CD4-positive, alpha-beta T cell (primary cell): ENCODE data around the gene DAPK2. TPM values are rescaled to one million over a fixed set of nuclear protein-coding genes. Genes with fewer than 3 reads are reported as not detected.

Experiments used
- ATAC-seq: fragments of 200-7000 bp; cut with Tn5 transposase; one replicate; pipeline ENCODE4 v1.10.0; 2022; ENCODE audit warnings: mild to moderate bottlenecking; ENCODE audit not compliant: poor library complexity
- CTCF ChIA-PET: fragments of 350-600 bp; sonication (Branson Sonifier 250); formaldehyde crosslinking; loops from one replicate; lab custom pipeline; 2021; ENCODE audit warnings: antibody characterized with exemption, inconsistent platforms; lab: Charles Lee
- POLR2A ChIA-PET: fragments of 350-600 bp; sonication (Branson Sonifier 250); formaldehyde crosslinking; loops from one replicate; lab custom pipeline; 2021; ENCODE audit warnings: antibody characterized with exemption, inconsistent platforms; lab: Charles Lee
- DNase-seq, 14 experiments: peaks; one replicate each; pipeline ENCODE4 v3.0.0-alpha.2; 2013 to 2020; ENCODE audit warnings: mixed read lengths in 2 of 14
- H3K27ac ChIP-seq, 2 donors: one replicate each; pipeline versions ENCODE4 v1.5.1 to v1.7.0; 2013; ENCODE audit warnings: low read length in 2 of 2, low read depth in 1 of 2, mild to moderate bottlenecking in 1 of 2
- H3K27me3 ChIP-seq, 2 experiments: 1 replicate in 1 of 2; 2 replicates in 1 of 2; pipeline versions ENCODE4 v1.6.1 to v1.7.0; 2013; ENCODE audit warnings: low read length in 2 of 2, control low read depth in 1 of 2, mild to moderate bottlenecking in 1 of 2, moderate library complexity in 1 of 2; ENCODE audit not compliant: insufficient read depth in 2 of 2, control insufficient read depth in 1 of 2
- H3K36me3 ChIP-seq: one replicate; pipeline ENCODE4 v1.6.1; 2013; ENCODE audit warnings: low read length, control low read depth; ENCODE audit not compliant: insufficient read depth
- H3K4me1 ChIP-seq: one replicate; pipeline ENCODE4 v1.6.1; 2013; ENCODE audit warnings: low read length, control low read depth; ENCODE audit not compliant: insufficient read depth
- H3K4me3 ChIP-seq: one replicate; pipeline ENCODE4 v1.5.1; 2013; ENCODE audit warnings: mild to moderate bottlenecking, low read length, moderate library complexity
- H3K9me3 ChIP-seq, 2 experiments: 1 replicate in 1 of 2; 2 replicates in 1 of 2; pipeline versions ENCODE4 v1.6.1 to v1.7.0; 2013; ENCODE audit warnings: low read length in 2 of 2, mild to moderate bottlenecking in 2 of 2, control low read depth in 1 of 2, moderate library complexity in 1 of 2; ENCODE audit not compliant: control insufficient read depth in 1 of 2, insufficient read depth in 1 of 2
- H3K27ac Mint-ChIP-seq: one replicate; pipeline ENCODE4 v1.8.0; 2020; ENCODE audit warnings: mixed read lengths
- H3K27me3 Mint-ChIP-seq: one replicate; pipeline ENCODE4 v1.8.0; 2021; ENCODE audit warnings: mixed read lengths
- H3K36me3 Mint-ChIP-seq: one replicate; pipeline ENCODE4 v1.8.0; 2021; ENCODE audit warnings: low read depth, mixed read lengths
- H3K4me1 Mint-ChIP-seq: one replicate; pipeline ENCODE4 v1.8.0; 2021; ENCODE audit warnings: low read depth, mixed read lengths
- H3K4me3 Mint-ChIP-seq: one replicate; pipeline ENCODE4 v1.8.0; 2020; ENCODE audit warnings: mild to moderate bottlenecking, mixed read lengths
- H3K9me3 Mint-ChIP-seq: one replicate; pipeline ENCODE4 v1.8.0; 2020; ENCODE audit warnings: mixed read lengths
- intact Hi-C, 2 experiments: fragments of 100-400 bp; cut with DNase I in 1 of 2; cut with micrococcal nuclease in 1 of 2; formaldehyde crosslinking; loops; one replicate each; pipeline versions ENCODE4 v1.15.1 to v1.9.0; 2023 to 2025; cut with DNase I, micrococcal nuclease
- total RNA-seq, 174 experiments: library from RNA in 2 of 174; stranded (reverse) in 2 of 174; gene quantifications; one replicate each; pipeline ENCODE4 v1.2.3 and lab custom pipeline; 2021 to 2026
- TF ChIP-seq, protein P1 (sequence below): fragments of 200-600 bp; IDR thresholded peaks from one replicate; pipeline ENCODE4 v1.8.0; 2022; ENCODE audit warnings: antibody characterized with exemption, mild to moderate bottlenecking

DAPK2 gene
- total RNA-seq, 2 experiments from 2014 or later = 1.3 to 1.6 TPM

DNA sequence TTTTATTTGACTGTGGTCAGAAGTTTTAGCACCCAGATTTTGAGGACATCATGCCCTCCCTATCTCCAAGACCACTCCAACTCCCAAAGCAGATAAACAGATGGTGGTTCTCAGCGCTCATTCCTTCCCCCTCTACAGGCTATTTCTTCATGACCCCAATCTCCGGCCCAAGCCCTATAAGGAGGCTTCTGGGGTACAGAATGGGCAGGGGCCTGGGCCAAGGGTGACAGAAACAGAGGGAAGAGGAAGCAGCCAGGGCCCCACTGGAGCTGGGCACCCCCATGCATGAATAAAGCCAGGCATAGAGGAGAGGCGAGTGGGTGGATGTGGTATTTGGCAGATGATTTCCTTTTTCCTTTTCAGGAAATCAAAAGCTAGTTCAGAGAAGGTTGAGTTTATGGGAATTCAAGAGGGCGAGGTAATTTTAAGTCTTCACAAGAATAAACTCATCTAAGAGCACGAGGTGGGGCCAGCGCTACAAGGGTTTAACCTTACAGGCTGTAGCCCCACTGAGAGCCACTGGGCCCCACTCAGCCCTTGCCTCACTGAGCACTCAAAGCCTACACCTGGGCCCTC, 107.7 kb downstream of the DAPK2 start:
- H3K4me1 Mint-ChIP-seq = peaks cover 41% of the 10 kb centered on the region
- intact Hi-C loops = no loop called here

DNA sequence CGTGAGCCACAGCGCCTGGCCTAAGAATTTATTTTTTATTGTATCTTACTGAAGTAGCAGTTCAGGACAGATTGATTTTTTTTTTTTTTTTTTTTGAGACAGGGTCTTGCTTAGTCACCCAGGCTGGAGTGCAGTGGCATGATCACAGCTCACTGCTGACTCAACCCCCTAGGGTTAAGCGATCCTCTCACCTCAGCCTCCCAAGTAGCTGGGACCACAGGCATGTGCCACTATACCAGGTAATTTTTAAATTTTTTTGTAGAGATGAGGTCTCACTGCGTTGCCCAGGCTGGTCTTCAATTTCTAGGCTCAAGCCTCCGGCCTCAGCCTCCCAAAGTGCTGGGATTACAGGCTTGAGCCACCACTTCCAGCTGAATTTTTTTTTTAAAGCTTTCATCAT, 112.8 kb downstream of the DAPK2 start:
- ATAC-seq = no peak
- intact Hi-C loops = no loop called here
- no peak overlapping the region for H3K4me3 Mint-ChIP-seq
- Histone ChIP-seq H3K27me3 (no peaks in the 10 kb centered on the region), H3K4me1 (peaks cover 10% of the 10 kb centered on the region), H3K36me3 (no peaks in the 10 kb centered on the region), H3K9me3 (no peaks in the 10 kb centered on the region), H3K27ac (no peak overlapping the region), H3K4me3 (no peak overlapping the region)
- no peak for DNase-seq
- ChIA-PET POLR2A (no interaction called here), CTCF (no interaction called here)
- H3K9me3 Mint-ChIP-seq = no peaks in the 10 kb centered on the region
- H3K27me3 Mint-ChIP-seq = no peaks in the 10 kb centered on the region
- TF ChIP-seq, protein P1, sequence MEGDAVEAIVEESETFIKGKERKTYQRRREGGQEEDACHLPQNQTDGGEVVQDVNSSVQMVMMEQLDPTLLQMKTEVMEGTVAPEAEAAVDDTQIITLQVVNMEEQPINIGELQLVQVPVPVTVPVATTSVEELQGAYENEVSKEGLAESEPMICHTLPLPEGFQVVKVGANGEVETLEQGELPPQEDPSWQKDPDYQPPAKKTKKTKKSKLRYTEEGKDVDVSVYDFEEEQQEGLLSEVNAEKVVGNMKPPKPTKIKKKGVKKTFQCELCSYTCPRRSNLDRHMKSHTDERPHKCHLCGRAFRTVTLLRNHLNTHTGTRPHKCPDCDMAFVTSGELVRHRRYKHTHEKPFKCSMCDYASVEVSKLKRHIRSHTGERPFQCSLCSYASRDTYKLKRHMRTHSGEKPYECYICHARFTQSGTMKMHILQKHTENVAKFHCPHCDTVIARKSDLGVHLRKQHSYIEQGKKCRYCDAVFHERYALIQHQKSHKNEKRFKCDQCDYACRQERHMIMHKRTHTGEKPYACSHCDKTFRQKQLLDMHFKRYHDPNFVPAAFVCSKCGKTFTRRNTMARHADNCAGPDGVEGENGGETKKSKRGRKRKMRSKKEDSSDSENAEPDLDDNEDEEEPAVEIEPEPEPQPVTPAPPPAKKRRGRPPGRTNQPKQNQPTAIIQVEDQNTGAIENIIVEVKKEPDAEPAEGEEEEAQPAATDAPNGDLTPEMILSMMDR = no peak
- no peaks in the 10 kb centered on the region for H3K36me3 Mint-ChIP-seq
- peaks cover 13% of the 10 kb centered on the region for H3K4me1 Mint-ChIP-seq
- no peak overlapping the region for H3K27ac Mint-ChIP-seq

More for the DNA sequence above, 107.7 kb downstream of the DAPK2 start:
- no peaks in the 10 kb centered on the region for H3K27me3 Mint-ChIP-seq
- peak overlapping the region; percentile 79 for H3K27ac Mint-ChIP-seq
- no peaks in the 10 kb centered on the region for H3K27me3 ChIP-seq
- no peaks in the 10 kb centered on the region for H3K36me3 Mint-ChIP-seq
- H3K4me1 ChIP-seq = peaks cover 29% of the 10 kb centered on the region
- H3K27ac ChIP-seq = no peak overlapping the region
- no peaks in the 10 kb centered on the region for H3K9me3 Mint-ChIP-seq
- no peaks in the 10 kb centered on the region for H3K36me3 ChIP-seq
- H3K4me3 ChIP-seq = no peak overlapping the region
- ChIA-PET CTCF (no interaction called here), POLR2A (no interaction called here)
- H3K4me3 Mint-ChIP-seq = no peak overlapping the region
- peak in 1 of 14 experiments; percentile 28 for DNase-seq
- TF ChIP-seq, protein P1 = no peak
- no peak for ATAC-seq
- H3K9me3 ChIP-seq = no peaks in the 10 kb centered on the region

DNA sequence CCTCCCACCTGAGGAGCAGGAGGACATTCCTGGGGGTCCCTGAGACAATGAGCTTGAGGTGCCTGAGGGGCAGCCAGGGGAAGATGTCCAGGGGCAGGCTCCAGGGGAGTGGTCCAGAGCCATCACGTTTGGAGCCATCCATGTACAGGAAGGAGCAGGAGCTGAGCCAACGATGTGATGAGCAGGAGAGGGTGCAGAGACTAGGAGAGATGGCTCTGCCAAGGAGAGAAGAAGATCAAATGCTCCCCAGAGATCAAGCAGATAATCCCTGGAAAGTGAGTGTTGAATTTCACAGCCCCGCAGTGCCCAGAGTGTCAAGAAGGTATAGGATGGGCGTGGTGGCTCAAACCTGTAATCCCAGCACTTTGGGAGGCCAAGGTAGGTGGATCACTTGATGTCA, 114.7 kb downstream of the DAPK2 start:
- no peak overlapping the region for H3K4me3 Mint-ChIP-seq
- POLR2A ChIA-PET = no interaction called here

More for the DNA sequence above, 114.7 kb downstream of the DAPK2 start:
- DNase-seq (peak in 1 of 14 experiments; percentile 7), ATAC-seq (no peak)
- Mint-ChIP-seq H3K36me3 (no peaks in the 10 kb centered on the region), H3K9me3 (no peaks in the 10 kb centered on the region), H3K27ac (no peak overlapping the region), H3K27me3 (no peaks in the 10 kb centered on the region), H3K4me1 (peaks cover 5% of the 10 kb centered on the region)
- Histone ChIP-seq H3K4me1 (no peaks in the 10 kb centered on the region), H3K9me3 (no peaks in the 10 kb centered on the region), H3K27ac (no peak overlapping the region), H3K27me3 (no peaks in the 10 kb centered on the region), H3K36me3 (no peaks in the 10 kb centered on the region), H3K4me3 (no peak overlapping the region)
- TF ChIP-seq, protein P1 = no peak
- intact Hi-C loops = no loop called here
- CTCF ChIA-PET = interaction anchor here (1.0 kb wide), 1 partner anchor 10 kb away, joined by 3 read pairs; no protein-coding TSS in a partner anchor
